Bronchial epithelial cell (primary cell): ENCODE measurements around the gene CBY1. TPM values are rescaled to one million over a fixed set of nuclear protein-coding genes. Genes with fewer than 3 reads are reported as not detected.

ENCODE experiments used
- DNase-seq: peaks from one replicate; pipeline ENCODE4 v3.0.0-alpha.2; 2010; ENCODE audit warnings: low read depth
- FAIRE-seq: peaks from 2 replicates; lab custom pipeline; 2011; peaks lifted over from hg19 to GRCh38; lab: Jason Lieb, UNC
- H3K27me3 ChIP-seq: 2 replicates; pipeline ENCODE4 v1.5.1; 2011; ENCODE audit warnings: low read length; ENCODE audit not compliant: control insufficient read depth, insufficient read depth
- H3K36me3 ChIP-seq: 2 replicates; pipeline ENCODE4 v1.5.1; 2011; ENCODE audit warnings: low read length; ENCODE audit not compliant: control insufficient read depth, insufficient read depth
- H3K4me3 ChIP-seq: 2 replicates; pipeline ENCODE4 v1.5.1; 2011; ENCODE audit warnings: mild to moderate bottlenecking, low read depth, low read length, control low read depth
- CTCF ChIP-seq: IDR thresholded peaks from 2 replicates; pipeline ENCODE4 v1.5.1; 2011; ENCODE audit warnings: mild to moderate bottlenecking, moderate library complexity, low read length, control low read depth, inconsistent platforms; ENCODE audit not compliant: insufficient read depth, severe bottlenecking
- total RNA-seq: library from RNA; depleted of rRNA; stranded (reverse); fragments of >200 nt; gene quantifications from 2 replicates; pipeline ENCODE4 v1.2.1, GENCODE V29; 2014

Gene CBY1
- total RNA-seq, 1 donor from 2014 or later: 16.1 TPM

GRCh38 chr22:38706901-38707195 lies 50.4 kb downstream of the CBY1 start:
- DNase-seq: peak; percentile 47
- no peak for FAIRE-seq

GRCh38 chr22:38707346-38707745 lies 50.9 kb downstream of the CBY1 start:
- no peak for TF ChIP-seq CTCF
- Histone ChIP-seq H3K36me3 (peaks cover 5% of the 10 kb centered on the region), H3K27me3 (no peaks in the 10 kb centered on the region), H3K4me3 (peak overlapping the region; percentile 92)
- DNase-seq (peak; percentile 89), FAIRE-seq (no peak)

More at GRCh38 chr22:38706901-38707195, 50.4 kb downstream of the CBY1 start:
- TF ChIP-seq CTCF: no peak
- no peaks in the 10 kb centered on the region for H3K27me3 ChIP-seq
- peak overlapping the region; percentile 92 for H3K4me3 ChIP-seq
- H3K36me3 ChIP-seq: peaks cover 5% of the 10 kb centered on the region

- peaks cover 8% of the 10 kb centered on the region for H3K36me3 ChIP-seq
- no peaks in the 10 kb centered on the region for H3K27me3 ChIP-seq
- FAIRE-seq: no peak
- no peak for TF ChIP-seq CTCF
- no peak for DNase-seq
- H3K4me3 ChIP-seq: no peak overlapping the region
Observed at GRCh38 chr22:38707984-38708383, 51.5 kb downstream of the CBY1 start.

- peaks cover 8% of the 10 kb centered on the region for H3K36me3 ChIP-seq
- DNase-seq (no peak), FAIRE-seq (no peak)
- H3K27me3 ChIP-seq: no peaks in the 10 kb centered on the region
- no peak overlapping the region for H3K4me3 ChIP-seq
- no peak for TF ChIP-seq CTCF
Observed at GRCh38 chr22:38709306-38709705, 52.9 kb downstream of the CBY1 start.

GRCh38 chr22:38710351-38710750 lies 53.9 kb downstream of the CBY1 start:
- no peak for DNase-seq
- H3K27me3 ChIP-seq: no peaks in the 10 kb centered on the region
- TF ChIP-seq CTCF: no peak
- no peak overlapping the region for H3K4me3 ChIP-seq
- no peak for FAIRE-seq
- H3K36me3 ChIP-seq: peaks cover 8% of the 10 kb centered on the region

GRCh38 chr22:38710866-38711265 lies 54.4 kb downstream of the CBY1 start:
- Histone ChIP-seq H3K36me3 (peaks cover 10% of the 10 kb centered on the region), H3K4me3 (no peak overlapping the region), H3K27me3 (no peaks in the 10 kb centered on the region)
- TF ChIP-seq CTCF: no peak
- FAIRE-seq (no peak), DNase-seq (peak; percentile 40)
